ENCODE results near the gene AOC3. TPM values are rescaled to one million over a fixed set of nuclear protein-coding genes. Genes with fewer than 3 reads are reported as not detected.

The AOC3 gene
- total and polyA plus RNA-seq, 2 of the 8 experiments (the other 6 are each of a cell fraction or from before 2014, with no cell fraction given), result 2.5 to 2.7 TPM

DNA sequence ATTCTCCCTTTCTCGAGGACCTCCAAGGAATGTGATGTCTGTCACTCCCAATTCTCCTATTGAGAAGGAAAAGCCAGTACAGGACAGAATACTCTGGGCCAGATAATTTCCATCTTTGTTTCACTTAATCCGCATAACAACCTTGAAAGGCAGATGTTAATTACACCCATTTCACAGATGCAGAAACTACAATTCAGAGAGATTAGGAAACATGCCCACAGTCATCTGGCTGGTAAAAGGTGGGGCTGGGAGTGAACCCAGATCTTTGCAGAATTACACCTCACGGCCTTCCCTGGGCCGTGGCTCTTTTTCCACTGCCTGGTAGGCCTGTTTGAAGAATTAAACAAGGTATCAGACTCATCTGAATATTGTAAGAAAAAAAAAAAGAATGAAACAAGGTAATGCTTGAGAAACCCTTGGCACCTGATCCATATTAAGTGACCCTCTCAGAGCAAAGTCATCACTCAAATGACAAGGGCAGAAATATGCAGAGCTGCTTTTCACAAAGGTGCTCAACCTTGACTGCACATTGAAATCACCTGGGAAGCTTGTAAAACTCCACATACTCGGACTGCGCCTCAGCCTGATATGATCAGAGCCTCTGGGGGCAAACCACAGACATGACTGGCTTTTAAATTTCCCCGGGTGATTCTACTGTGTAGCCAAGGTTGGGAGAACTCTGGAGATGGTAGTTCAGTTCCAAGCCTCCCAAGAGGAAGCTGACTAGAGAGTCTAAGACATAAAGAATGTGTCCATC, 33.0 kb downstream of the AOC3 start:
- FAIRE-seq, result no peak
- H3K79me1 ChIP-seq (ENCODE audit: low read depth, low read length), result no peaks in the 10 kb centered on the region
- H3K27ac ChIP-seq (ENCODE audit: low read depth, low read length), result no peak overlapping the region
- no peaks in the 10 kb centered on the region for H3K79me2 ChIP-seq (ENCODE audit: control insufficient read depth in 1 of 2, insufficient read depth in 2 of 2, low read length in 2 of 2)
- H2AFZ ChIP-seq (ENCODE audit: low read length), result no peak overlapping the region
- ChIA-PET POLR2A (ENCODE audit: partially characterized antibody) (interaction anchor here (1.0 kb wide), 1 partner anchor 28 kb away, joined by 3 read pairs; no protein-coding TSS in a partner anchor), CTCF (ENCODE audit: partially characterized antibody) (interaction anchor here (0.6 to 2.3 kb wide), 10 partner anchors 7 to 1375 kb away, joined by 3 to 7 read pairs (median 4); no protein-coding TSS in a partner anchor)
- peaks cover 2% of the 10 kb centered on the region; the same call in 1 of the 2 replicates for H3K23me2 ChIP-seq (ENCODE audit: low read depth, low read length)
- H4K91ac ChIP-seq (replicated peaks; ENCODE audit: insufficient read length, low read length), result no peak overlapping the region
- no peak overlapping the region for H2BK5ac ChIP-seq (ENCODE audit: low read depth, low read length)
- H3K56ac ChIP-seq (replicated peaks; ENCODE audit: insufficient read length, low read depth, low read length), result no peak overlapping the region
- no peak overlapping the region for H2BK120ac ChIP-seq (replicated peaks; ENCODE audit: low read depth, low read length)
- H3K4me1 ChIP-seq (replicated peaks in 1 of 4; ENCODE audit: control insufficient read depth in 3 of 4, insufficient read depth in 4 of 4, low read length in 3 of 4), result no peaks in the 10 kb centered on the region
- no peak overlapping the region for H3K4ac ChIP-seq (replicated peaks; ENCODE audit: insufficient read length, low read depth, low read length)
- no peak overlapping the region for H4K5ac ChIP-seq (ENCODE audit: insufficient read length, low read depth, low read length)
- H3K4me3 ChIP-seq (ENCODE audit: extremely low read depth in 1 of 4, insufficient read depth in 2 of 4, low read depth in 3 of 4, low read length in 4 of 4), result no peak overlapping the region
- no peak overlapping the region for H3K9ac ChIP-seq (replicated peaks in 1 of 4; ENCODE audit: extremely low read depth in 1 of 4, low read depth in 3 of 4, low read length in 3 of 4)
- H4K8ac ChIP-seq (ENCODE audit: extremely low read depth, insufficient read depth, low read length), result no peak overlapping the region
- H3K14ac ChIP-seq (ENCODE audit: insufficient read length), result no peak overlapping the region
- H3K18ac ChIP-seq (ENCODE audit: extremely low read depth, low read length), result no peak overlapping the region
- WGBS, 2 experiments (ENCODE audit: extremely low coverage in 1 of 2, insufficient coverage in 1 of 2, insufficient read length in 1 of 2, insufficient replicate concordance in 2 of 2, low coverage in 1 of 2, low lambda C conversion rate in 2 of 2, missing lambda C conversion rate in 1 of 2), result 93% methylated on average over 7 of the region's 7 CpGs; no CpG with 5 or more reads in 1 of the 2 experiments
- H2AK5ac ChIP-seq (ENCODE audit: low read depth, low read length), result no peak overlapping the region
- H3K27me3 ChIP-seq (replicated peaks in 1 of 4; ENCODE audit: control insufficient read depth in 3 of 4, extremely low read depth in 1 of 4, insufficient read depth in 3 of 4, low read length in 3 of 4), result no peaks in the 10 kb centered on the region
- no peak overlapping the region for H2BK15ac ChIP-seq (ENCODE audit: low read length)
- H3K36me3 ChIP-seq (ENCODE audit: control insufficient read depth in 2 of 4, insufficient read depth in 4 of 4, low read length in 3 of 4), result no peaks in the 10 kb centered on the region
- H2BK12ac ChIP-seq (ENCODE audit: low read depth, low read length), result no peak overlapping the region
- H4K20me1 ChIP-seq (replicated peaks in 1 of 2; ENCODE audit: control insufficient read depth in 1 of 2, insufficient read depth in 2 of 2, low read length in 2 of 2), result no peaks in the 10 kb centered on the region
- no peaks in the 10 kb centered on the region for H3K9me3 ChIP-seq (ENCODE audit: insufficient read depth in 2 of 2, low read depth in 1 of 2, low read length in 1 of 2)
- DNase-seq (ENCODE audit: low read depth in 1 of 2, low spot score in 2 of 2), result no peak
- H2BK20ac ChIP-seq (ENCODE audit: low read length), result no peak overlapping the region
- no peak overlapping the region for H3K23ac ChIP-seq (ENCODE audit: insufficient read length)
- H3K4me2 ChIP-seq (ENCODE audit: insufficient read depth in 1 of 2, low read depth in 2 of 2, low read length in 2 of 2), result no peak overlapping the region
- no peak for TF ChIP-seq SIN3A (conservative IDR thresholded peaks at IDR 0.05 in 1 of 2, IDR thresholded peaks at IDR 0.05 in 1 of 2; ENCODE audit: low read depth in 1 of 2, low read length in 2 of 2)
- no peak for TF ChIP-seq RNF2 (IDR thresholded peaks at IDR 0.05; ENCODE audit: borderline replicate concordance, low read depth, low read length, missing control alignments, poor library complexity, severe bottlenecking)
- TF ChIP-seq RFX5 (IDR thresholded peaks at IDR 0.05; ENCODE audit: borderline replicate concordance, low read depth, low read length), result no peak
- TF ChIP-seq SP2 (IDR thresholded peaks at IDR 0.05; ENCODE audit: low read length), result no peak
- TF ChIP-seq POU5F1 (IDR thresholded peaks at IDR 0.05; ENCODE audit: low read depth, low read length), result no peak
- no peak for TF ChIP-seq CBX8 (IDR thresholded peaks at IDR 0.05; ENCODE audit: borderline replicate concordance, low read depth, low read length)

All from H1 (cell line).